DOHH2 (cell line): Measurements from ENCODE around the gene ZNF302.

Experiments
- EZH2phosphoT487 ChIP-seq: fragments of 200-600 bp; sonication (generic); IDR thresholded peaks from 2 replicates; pipeline ENCODE4 v1.6.1; 2017; ENCODE audit warnings: borderline replicate concordance, mild to moderate bottlenecking, antibody characterized with exemption, low read length, moderate library complexity, mixed read lengths
- TF ChIP-seq, protein P1 (sequence below): fragments of 200-600 bp; sonication (generic); IDR thresholded peaks from one replicate; pipeline ENCODE4 v1.5.1; 2014; ENCODE audit warnings: antibody characterized with exemption, mild to moderate bottlenecking, low read depth, low read length; ENCODE audit not compliant: poor library complexity, severe bottlenecking

- TF ChIP-seq, protein P1, sequence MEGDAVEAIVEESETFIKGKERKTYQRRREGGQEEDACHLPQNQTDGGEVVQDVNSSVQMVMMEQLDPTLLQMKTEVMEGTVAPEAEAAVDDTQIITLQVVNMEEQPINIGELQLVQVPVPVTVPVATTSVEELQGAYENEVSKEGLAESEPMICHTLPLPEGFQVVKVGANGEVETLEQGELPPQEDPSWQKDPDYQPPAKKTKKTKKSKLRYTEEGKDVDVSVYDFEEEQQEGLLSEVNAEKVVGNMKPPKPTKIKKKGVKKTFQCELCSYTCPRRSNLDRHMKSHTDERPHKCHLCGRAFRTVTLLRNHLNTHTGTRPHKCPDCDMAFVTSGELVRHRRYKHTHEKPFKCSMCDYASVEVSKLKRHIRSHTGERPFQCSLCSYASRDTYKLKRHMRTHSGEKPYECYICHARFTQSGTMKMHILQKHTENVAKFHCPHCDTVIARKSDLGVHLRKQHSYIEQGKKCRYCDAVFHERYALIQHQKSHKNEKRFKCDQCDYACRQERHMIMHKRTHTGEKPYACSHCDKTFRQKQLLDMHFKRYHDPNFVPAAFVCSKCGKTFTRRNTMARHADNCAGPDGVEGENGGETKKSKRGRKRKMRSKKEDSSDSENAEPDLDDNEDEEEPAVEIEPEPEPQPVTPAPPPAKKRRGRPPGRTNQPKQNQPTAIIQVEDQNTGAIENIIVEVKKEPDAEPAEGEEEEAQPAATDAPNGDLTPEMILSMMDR: no peak
- no peak for TF ChIP-seq EZH2phosphoT487
Observed at GRCh38 chr19:34678421-34678820, 943 bp downstream of the ZNF302 start.
